ENCODE measurements around the gene NSD2.

DNA sequence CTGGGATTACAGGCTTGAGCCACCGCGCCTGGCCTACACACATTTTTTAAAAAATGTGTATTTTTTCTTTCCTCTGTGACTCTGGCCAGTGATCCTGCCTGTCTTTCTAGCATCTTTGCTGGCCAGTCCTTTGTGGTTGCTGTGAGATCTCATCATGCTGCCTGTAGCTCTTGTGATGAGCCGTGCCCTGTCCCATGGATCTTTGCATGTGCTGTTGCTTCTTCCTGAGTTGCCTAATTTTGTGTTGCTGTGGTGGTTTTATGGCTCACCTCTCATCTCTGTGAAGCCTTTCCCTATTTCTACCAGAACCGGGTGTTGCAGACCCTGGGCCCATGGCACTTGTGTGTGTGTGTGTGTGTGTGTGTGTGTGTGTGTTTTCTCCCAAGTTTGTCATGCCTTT lies 8.3 kb downstream of the NSD2 start:
- TF ChIP-seq, protein P1, sequence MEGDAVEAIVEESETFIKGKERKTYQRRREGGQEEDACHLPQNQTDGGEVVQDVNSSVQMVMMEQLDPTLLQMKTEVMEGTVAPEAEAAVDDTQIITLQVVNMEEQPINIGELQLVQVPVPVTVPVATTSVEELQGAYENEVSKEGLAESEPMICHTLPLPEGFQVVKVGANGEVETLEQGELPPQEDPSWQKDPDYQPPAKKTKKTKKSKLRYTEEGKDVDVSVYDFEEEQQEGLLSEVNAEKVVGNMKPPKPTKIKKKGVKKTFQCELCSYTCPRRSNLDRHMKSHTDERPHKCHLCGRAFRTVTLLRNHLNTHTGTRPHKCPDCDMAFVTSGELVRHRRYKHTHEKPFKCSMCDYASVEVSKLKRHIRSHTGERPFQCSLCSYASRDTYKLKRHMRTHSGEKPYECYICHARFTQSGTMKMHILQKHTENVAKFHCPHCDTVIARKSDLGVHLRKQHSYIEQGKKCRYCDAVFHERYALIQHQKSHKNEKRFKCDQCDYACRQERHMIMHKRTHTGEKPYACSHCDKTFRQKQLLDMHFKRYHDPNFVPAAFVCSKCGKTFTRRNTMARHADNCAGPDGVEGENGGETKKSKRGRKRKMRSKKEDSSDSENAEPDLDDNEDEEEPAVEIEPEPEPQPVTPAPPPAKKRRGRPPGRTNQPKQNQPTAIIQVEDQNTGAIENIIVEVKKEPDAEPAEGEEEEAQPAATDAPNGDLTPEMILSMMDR (IDR thresholded peaks at IDR 0.05), result no peak
- TF ChIP-seq POLR2A (IDR thresholded peaks at IDR 0.05), result no peak

Data from right lobe of liver (tissue), 4 donors.